Hepatocyte (in vitro differentiated cells): ENCODE results near the gene XAGE2. TPM values are rescaled to one million over a fixed set of nuclear protein-coding genes. Genes with fewer than 3 reads are reported as not detected.

Source experiments
- DNase-seq: peaks from one replicate; pipeline ENCODE4 v3.0.0-alpha.2; 2016; ENCODE audit warnings: low spot score
- H2AFZ ChIP-seq: fragments of 200-600 bp; sonication (generic); 2 replicates; pipeline ENCODE4 v1.6.0; 2016; ENCODE audit warnings: antibody characterized with exemption, mild to moderate bottlenecking
- H3K27ac ChIP-seq: fragments of 200-600 bp; sonication (generic); 2 replicates; pipeline ENCODE4 v1.5.1; 2016; ENCODE audit warnings: mild to moderate bottlenecking
- H3K27me3 ChIP-seq: fragments of 200-600 bp; sonication (generic); 2 replicates; pipeline ENCODE4 v1.6.1; 2016
- H3K36me3 ChIP-seq: fragments of 200-600 bp; sonication (generic); replicated peaks from 2 replicates; pipeline ENCODE4 v1.5.1; 2016; ENCODE audit warnings: low read depth; ENCODE audit not compliant: insufficient read depth
- H3K4me1 ChIP-seq: fragments of 200-600 bp; sonication (generic); 2 replicates; pipeline ENCODE4 v1.5.1; 2016; ENCODE audit warnings: mild to moderate bottlenecking, moderate library complexity; ENCODE audit not compliant: insufficient read depth
- H3K4me2 ChIP-seq: fragments of 200-600 bp; sonication (generic); 2 replicates; pipeline ENCODE4 v1.6.0; 2016
- H3K4me3 ChIP-seq: fragments of 200-600 bp; sonication (generic); 2 replicates; pipeline ENCODE4 v1.5.1; 2016; ENCODE audit warnings: mild to moderate bottlenecking
- H3K79me2 ChIP-seq: fragments of 200-600 bp; sonication (generic); 2 replicates; pipeline ENCODE4 v1.6.0; 2017; ENCODE audit warnings: mild to moderate bottlenecking
- H3K9me2 ChIP-seq: fragments of 200-600 bp; sonication (generic); replicated peaks from 2 replicates; pipeline ENCODE4 v1.6.0; 2017; ENCODE audit warnings: mild to moderate bottlenecking; ENCODE audit not compliant: insufficient read depth
- H3K9me3 ChIP-seq: fragments of 200-600 bp; sonication (generic); 2 replicates; pipeline ENCODE4 v1.5.1; 2016; ENCODE audit warnings: low read depth, mild to moderate bottlenecking
- H4K20me1 ChIP-seq: fragments of 200-600 bp; sonication (generic); 2 replicates; pipeline ENCODE4 v1.6.0; 2016; ENCODE audit warnings: mild to moderate bottlenecking; ENCODE audit not compliant: insufficient read depth, poor library complexity, severe bottlenecking
- CTCF ChIP-seq: fragments of 200-600 bp; sonication (generic); IDR thresholded peaks from 2 replicates; pipeline ENCODE4 v1.5.1; 2016; ENCODE audit warnings: antibody characterized with exemption, mild to moderate bottlenecking; ENCODE audit not compliant: poor library complexity
- EZH2 ChIP-seq: fragments of 200-600 bp; sonication (generic); IDR thresholded peaks from 2 replicates; pipeline ENCODE4 v1.6.1; 2016; ENCODE audit warnings: antibody characterized with exemption, mild to moderate bottlenecking, borderline replicate concordance
- EZH2phosphoT487 ChIP-seq: fragments of 200-600 bp; sonication (generic); IDR thresholded peaks from one replicate; pipeline ENCODE4 v1.6.1; 2018; ENCODE audit warnings: antibody characterized with exemption, mild to moderate bottlenecking, low read depth, moderate library complexity; ENCODE audit not compliant: unreplicated experiment, severe bottlenecking
- WGBS: methylation state at CpG from one replicate; pipeline ENCODE4 v1.1.6; 2016; ENCODE audit warnings: low lambda C conversion rate; ENCODE audit errors: missing lambda C conversion rate; 5-methylcytosine and 5-hydroxymethylcytosine counted together
- polyA plus RNA-seq: library from polyadenylated mRNA; unstranded; fragments of >200 nt; fragmentation: Nextera tagmentation; extraction: Ambion mirVana; gene quantifications from 2 replicates; pipeline ENCODE4 v1.2.1, GENCODE V29; 2016
- total RNA-seq: library from RNA; depleted of rRNA; stranded (reverse); fragments of >200 nt; gene quantifications from 2 replicates; pipeline ENCODE4 v1.2.3, GENCODE V29; 2014

XAGE2 gene
- total and polyA plus RNA-seq, 2 experiments from 2014 or later = 0.77 to 5.9 TPM

DNA sequence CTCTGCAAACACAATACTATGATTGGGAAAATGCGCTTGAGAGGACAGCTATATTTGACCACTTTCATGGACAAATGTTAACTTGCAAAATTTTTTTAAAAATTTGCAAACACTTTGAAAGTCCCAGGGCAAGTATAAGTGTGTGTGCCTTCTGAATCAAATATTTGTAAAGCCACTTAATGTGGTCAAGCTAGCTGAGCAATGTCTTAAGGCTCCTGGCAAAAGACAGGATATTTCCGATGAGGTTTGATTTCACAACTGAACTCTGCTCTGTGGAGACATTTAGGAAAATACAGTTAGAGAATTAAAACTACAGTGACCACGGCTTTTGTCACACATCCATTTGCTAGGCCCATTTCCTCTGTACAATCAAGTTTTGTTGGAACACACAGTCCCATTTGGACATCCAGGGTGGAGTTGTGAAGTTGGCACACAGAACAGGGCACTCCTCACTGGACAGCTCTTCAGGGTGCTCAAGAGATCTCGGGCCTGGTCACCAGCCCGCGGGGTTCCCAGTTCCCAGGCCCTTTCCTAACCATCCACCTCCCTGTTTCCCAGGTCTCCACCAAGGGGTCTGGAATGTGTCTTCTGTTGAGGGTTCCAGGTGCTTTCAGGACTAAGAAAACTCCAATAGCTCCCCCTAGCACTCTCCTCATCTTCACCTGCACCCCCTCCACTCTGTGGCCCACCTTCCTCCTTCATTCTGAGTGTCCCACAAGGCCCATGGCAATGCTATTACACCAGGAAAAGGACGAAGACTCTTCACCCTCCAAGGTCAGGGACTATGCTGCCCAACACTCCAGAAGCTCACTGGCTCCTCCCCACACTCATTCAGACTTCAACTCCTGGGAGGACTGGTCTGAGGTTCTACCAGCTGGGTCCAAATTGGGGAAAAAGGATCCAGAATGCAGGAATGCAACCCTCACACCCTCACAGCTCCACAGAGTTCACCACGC is 41.9 kb downstream of the XAGE2 start:
- no peaks in the 10 kb centered on the region for H3K4me1 ChIP-seq
- no peak overlapping the region for H3K4me2 ChIP-seq
- H3K9me3 ChIP-seq = no peaks in the 10 kb centered on the region
- H2AFZ ChIP-seq = no peak overlapping the region
- TF ChIP-seq EZH2phosphoT487 = no peak
- TF ChIP-seq EZH2 = no peak
- TF ChIP-seq CTCF = no peak
- no peak overlapping the region for H3K27ac ChIP-seq
- WGBS = 72% methylated on average over 8 of the region's 8 CpGs
- H3K9me2 ChIP-seq = no peaks in the 10 kb centered on the region
- no peaks in the 10 kb centered on the region for H4K20me1 ChIP-seq
- H3K4me3 ChIP-seq = no peak overlapping the region
- H3K27me3 ChIP-seq = no peaks in the 10 kb centered on the region
- no peak for DNase-seq
- H3K36me3 ChIP-seq = no peaks in the 10 kb centered on the region
- no peaks in the 10 kb centered on the region for H3K79me2 ChIP-seq

GRCh38 chrX:52415304-52415703 is 46.5 kb downstream of the XAGE2 start:
- Histone ChIP-seq H3K4me3 (no peak overlapping the region), H3K4me2 (no peak overlapping the region), H3K9me3 (no peaks in the 10 kb centered on the region), H3K4me1 (no peaks in the 10 kb centered on the region), H3K27ac (no peak overlapping the region), H3K79me2 (no peaks in the 10 kb centered on the region), H3K36me3 (no peaks in the 10 kb centered on the region), H4K20me1 (no peaks in the 10 kb centered on the region), H3K9me2 (no peaks in the 10 kb centered on the region), H3K27me3 (no peaks in the 10 kb centered on the region), H2AFZ (no peak overlapping the region)
- no peak for DNase-seq
- TF ChIP-seq CTCF = no peak
- TF ChIP-seq EZH2 = no peak
- no peak for TF ChIP-seq EZH2phosphoT487

DNA sequence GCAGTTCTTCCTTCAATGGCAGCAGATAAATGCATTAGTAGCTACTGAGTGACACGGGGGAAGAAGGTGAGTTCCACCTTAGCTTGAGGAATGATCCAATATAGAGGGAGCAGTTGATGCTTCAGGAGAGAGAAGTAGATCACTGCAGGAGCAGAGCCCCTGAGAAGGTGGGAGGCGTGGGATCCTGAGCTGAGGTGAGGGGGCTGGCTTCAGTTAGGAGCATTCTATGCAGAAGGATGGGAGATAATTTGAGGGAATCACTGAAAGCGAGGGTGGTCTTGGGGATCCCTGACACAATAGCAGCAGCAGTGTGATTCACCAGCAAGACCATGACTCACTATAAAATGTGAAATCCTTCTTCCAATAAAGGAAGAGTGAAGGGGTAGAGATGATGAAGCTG is 48.0 kb downstream of the XAGE2 start:
- WGBS = 51% methylated on average over 3 of the region's 3 CpGs
- Histone ChIP-seq H2AFZ (no peak overlapping the region), H3K27ac (no peak overlapping the region), H3K36me3 (no peaks in the 10 kb centered on the region), H3K79me2 (no peaks in the 10 kb centered on the region), H3K27me3 (no peaks in the 10 kb centered on the region), H3K9me2 (no peaks in the 10 kb centered on the region), H4K20me1 (no peaks in the 10 kb centered on the region), H3K4me3 (no peak overlapping the region), H3K4me2 (no peak overlapping the region), H3K9me3 (no peaks in the 10 kb centered on the region), H3K4me1 (no peaks in the 10 kb centered on the region)
- no peak for DNase-seq
- no peak for TF ChIP-seq EZH2
- TF ChIP-seq CTCF = no peak
- no peak for TF ChIP-seq EZH2phosphoT487
